Trophoblast cell (in vitro differentiated cells and primary cell): ENCODE results near the gene MAGEB3.

Experiments
- DNase-seq, 2 donors: peaks; one replicate each; pipeline ENCODE4 v3.0.0-alpha.2; 2016
- H2AFZ ChIP-seq: 2 replicates; pipeline ENCODE4 v1.6.1; 2013; ENCODE audit warnings: low read length, moderate library complexity, mild to moderate bottlenecking; ENCODE audit not compliant: insufficient read depth, poor library complexity
- H2AK5ac ChIP-seq: 2 replicates; pipeline ENCODE4 v1.6.1; 2013; ENCODE audit warnings: mild to moderate bottlenecking, low read length
- H2BK120ac ChIP-seq: 2 replicates; pipeline ENCODE4 v1.6.1; 2013; ENCODE audit warnings: low read length, mild to moderate bottlenecking, moderate library complexity; ENCODE audit not compliant: insufficient read depth, poor library complexity
- H2BK12ac ChIP-seq: 2 replicates; pipeline ENCODE4 v1.6.1; 2013; ENCODE audit warnings: mild to moderate bottlenecking, low read length, moderate library complexity
- H2BK5ac ChIP-seq: 2 replicates; pipeline ENCODE4 v1.6.1; 2013; ENCODE audit warnings: low read length, low read depth, moderate library complexity, mild to moderate bottlenecking; ENCODE audit not compliant: poor library complexity
- H3K14ac ChIP-seq: 2 replicates; pipeline ENCODE4 v1.6.1; 2013; ENCODE audit warnings: mild to moderate bottlenecking, low read length
- H3K18ac ChIP-seq: 2 replicates; pipeline ENCODE4 v1.6.1; 2013; ENCODE audit warnings: mild to moderate bottlenecking, low read length
- H3K23ac ChIP-seq: 2 replicates; pipeline ENCODE4 v1.6.1; 2013; ENCODE audit warnings: low read length
- H3K27ac ChIP-seq: 2 replicates; pipeline ENCODE4 v1.5.1; 2013; ENCODE audit warnings: low read depth, mild to moderate bottlenecking, inconsistent platforms, low read length, moderate library complexity
- H3K27me3 ChIP-seq: 2 replicates; pipeline ENCODE4 v1.6.1; 2013; ENCODE audit warnings: inconsistent platforms, mild to moderate bottlenecking, low read length, moderate library complexity; ENCODE audit not compliant: insufficient read depth
- H3K36me3 ChIP-seq, 2 experiments: 1 replicate in 1 of 2; 2 replicates in 1 of 2; pipeline ENCODE4 v1.6.1; 2013; ENCODE audit warnings: low read length in 2 of 2, mild to moderate bottlenecking in 2 of 2, moderate library complexity in 1 of 2; ENCODE audit not compliant: insufficient read depth in 2 of 2, control insufficient read depth in 1 of 2
- H3K4ac ChIP-seq: 2 replicates; pipeline ENCODE4 v1.6.1; 2013; ENCODE audit warnings: low read depth, mild to moderate bottlenecking, low read length, moderate library complexity
- H3K4me1 ChIP-seq, 2 experiments: 1 replicate in 1 of 2; 2 replicates in 1 of 2; pipeline ENCODE4 v1.6.1; 2013; ENCODE audit warnings: low read length in 2 of 2, mild to moderate bottlenecking in 2 of 2, moderate library complexity in 1 of 2; ENCODE audit not compliant: insufficient read depth in 2 of 2, control insufficient read depth in 1 of 2
- H3K4me2 ChIP-seq: 2 replicates; pipeline ENCODE4 v1.6.1; 2013; ENCODE audit warnings: inconsistent platforms, mild to moderate bottlenecking, low read length, moderate library complexity
- H3K4me3 ChIP-seq: 2 replicates; pipeline ENCODE4 v1.5.1; 2013; ENCODE audit warnings: mild to moderate bottlenecking, low read depth, low read length, inconsistent platforms
- H3K79me1 ChIP-seq: one replicate; pipeline ENCODE4 v1.6.1; 2013; ENCODE audit warnings: low read length
- H3K79me2 ChIP-seq: 2 replicates; pipeline ENCODE4 v1.6.1; 2013; ENCODE audit warnings: low read length, mild to moderate bottlenecking; ENCODE audit not compliant: control insufficient read depth, insufficient read depth, poor library complexity
- H3K9ac ChIP-seq: 2 replicates; pipeline ENCODE4 v1.6.1; 2013; ENCODE audit warnings: mild to moderate bottlenecking, low read length
- H3K9me3 ChIP-seq: 2 replicates; pipeline ENCODE4 v1.6.1; 2013; ENCODE audit warnings: low read depth, mild to moderate bottlenecking, control low read depth, inconsistent platforms, low read length; ENCODE audit not compliant: insufficient read depth
- H4K12ac ChIP-seq: 2 replicates; pipeline ENCODE4 v1.6.1; 2013; ENCODE audit warnings: low read depth, mild to moderate bottlenecking, low read length, moderate library complexity
- H4K8ac ChIP-seq: 2 replicates; pipeline ENCODE4 v1.6.1; 2013; ENCODE audit warnings: low read depth, mild to moderate bottlenecking, low read length, moderate library complexity
- H4K91ac ChIP-seq: one replicate; pipeline ENCODE4 v1.6.1; 2013; ENCODE audit warnings: low read depth, mild to moderate bottlenecking, low read length, moderate library complexity
- WGBS: extraction: QIAGEN DNeasy Blood & Tissue Kit; methylation state at CpG from one replicate; pipeline ENCODE4 v1.1.7; 2013; ENCODE audit warnings: missing lambda C conversion rate; ENCODE audit not compliant: insufficient read length, insufficient coverage; ENCODE audit errors: extremely low coverage; 5-methylcytosine and 5-hydroxymethylcytosine counted together

The MAGEB3 gene

DNA sequence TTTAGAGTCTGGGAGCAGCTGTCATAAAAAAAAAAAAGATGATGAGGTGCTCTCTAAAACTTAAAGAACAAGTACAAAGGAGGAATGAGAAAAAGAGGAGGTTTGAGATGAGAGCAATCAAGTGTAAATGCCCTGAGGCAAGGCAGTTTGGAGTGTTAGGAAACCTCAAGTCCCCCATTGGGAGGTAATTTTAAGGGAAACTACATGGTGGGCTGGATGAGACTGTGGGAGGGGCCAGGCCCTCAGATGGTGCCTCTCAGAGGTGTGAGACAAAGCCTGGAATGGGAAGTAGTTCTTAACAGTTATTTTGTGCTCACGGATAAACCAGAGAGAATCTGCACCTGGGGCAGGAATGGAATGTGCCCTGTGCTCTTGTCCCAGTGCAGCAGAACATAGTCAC is 1.9 kb upstream of the MAGEB3 start:
- no peaks in the 10 kb centered on the region for H3K4me1 ChIP-seq
- H2BK5ac ChIP-seq: no peak overlapping the region
- no peak overlapping the region for H3K27ac ChIP-seq
- no peak overlapping the region for H3K14ac ChIP-seq
- H3K36me3 ChIP-seq: no peaks in the 10 kb centered on the region
- no peak overlapping the region for H2AK5ac ChIP-seq
- no peaks in the 10 kb centered on the region for H3K79me1 ChIP-seq
- H3K79me2 ChIP-seq: no peaks in the 10 kb centered on the region
- H4K12ac ChIP-seq: no peak overlapping the region
- H4K91ac ChIP-seq: no peak overlapping the region
- H2BK12ac ChIP-seq: no peak overlapping the region
- H4K8ac ChIP-seq: no peak overlapping the region
- no peaks in the 10 kb centered on the region for H3K27me3 ChIP-seq
- no peak overlapping the region for H3K4me2 ChIP-seq
- H3K4ac ChIP-seq: no peak overlapping the region
- no peak overlapping the region for H2BK120ac ChIP-seq
- DNase-seq: no peak
- no peak overlapping the region for H3K18ac ChIP-seq
- no peak overlapping the region for H3K4me3 ChIP-seq
- H3K23ac ChIP-seq: no peak overlapping the region
- H2AFZ ChIP-seq: no peak overlapping the region
- H3K9ac ChIP-seq: no peak overlapping the region
- no peaks in the 10 kb centered on the region for H3K9me3 ChIP-seq
- WGBS: no CpG with 5 or more reads among the region's 1 CpG

DNA sequence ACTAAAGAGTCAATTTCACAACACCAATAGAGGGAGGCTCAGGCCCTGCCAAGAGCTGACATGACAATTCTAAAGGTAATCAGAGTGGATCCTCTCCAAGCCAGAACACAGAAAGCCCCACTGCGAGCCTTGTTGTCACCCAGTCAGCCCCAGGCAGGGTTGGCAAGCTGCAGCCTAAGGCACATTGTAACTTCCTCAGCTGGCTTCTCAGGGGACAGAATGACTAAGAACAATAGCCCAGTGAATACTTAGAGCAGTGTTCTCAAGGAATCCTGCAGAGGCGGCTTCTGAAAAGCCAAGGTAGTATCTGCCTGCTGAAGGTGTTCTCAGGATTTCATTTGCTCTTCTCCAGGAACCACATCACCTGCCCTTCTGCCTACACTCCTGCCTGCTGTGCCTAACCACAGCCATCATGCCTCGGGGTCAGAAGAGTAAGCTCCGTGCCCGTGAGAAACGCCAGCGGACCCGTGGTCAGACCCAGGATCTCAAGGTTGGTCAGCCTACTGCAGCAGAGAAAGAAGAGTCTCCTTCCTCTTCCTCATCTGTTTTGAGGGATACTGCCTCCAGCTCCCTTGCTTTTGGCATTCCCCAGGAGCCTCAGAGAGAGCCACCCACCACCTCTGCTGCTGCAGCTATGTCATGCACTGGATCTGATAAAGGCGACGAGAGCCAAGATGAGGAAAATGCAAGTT is 11.4 kb downstream of the MAGEB3 start, which contains the start of gene MAGEB4:
Gene MAGEB4 (plus strand): TSS at position 277 of the 692 bp plus-strand sequence. CDS start 136 bp downstream, at position 413.
- Histone ChIP-seq H3K79me1 (no peaks in the 10 kb centered on the region), H2AK5ac (no peak within 1 kb of the TSS), H4K91ac (no peak within 1 kb of the TSS), H3K36me3 (no peaks in the 10 kb centered on the region), H3K4me3 (no peak within 1 kb of the TSS), H3K9ac (no peak within 1 kb of the TSS), H3K4ac (no peak within 1 kb of the TSS), H3K27me3 (no peaks in the 10 kb centered on the region), H4K8ac (no peak within 1 kb of the TSS), H3K27ac (no peak within 1 kb of the TSS), H2BK5ac (no peak within 1 kb of the TSS), H3K4me1 (no peaks in the 10 kb centered on the region), H2BK12ac (no peak within 1 kb of the TSS), H3K9me3 (no peaks in the 10 kb centered on the region), H2AFZ (no peak within 1 kb of the TSS), H3K18ac (no peak within 1 kb of the TSS), H3K14ac (no peak within 1 kb of the TSS), H3K4me2 (no peak within 1 kb of the TSS), H3K23ac (no peak within 1 kb of the TSS), H4K12ac (no peak within 1 kb of the TSS), H2BK120ac (no peak within 1 kb of the TSS), H3K79me2 (no peaks in the 10 kb centered on the region)
- DNase-seq: no peak
- WGBS: no CpG with 5 or more reads among the region's 10 CpGs

DNA sequence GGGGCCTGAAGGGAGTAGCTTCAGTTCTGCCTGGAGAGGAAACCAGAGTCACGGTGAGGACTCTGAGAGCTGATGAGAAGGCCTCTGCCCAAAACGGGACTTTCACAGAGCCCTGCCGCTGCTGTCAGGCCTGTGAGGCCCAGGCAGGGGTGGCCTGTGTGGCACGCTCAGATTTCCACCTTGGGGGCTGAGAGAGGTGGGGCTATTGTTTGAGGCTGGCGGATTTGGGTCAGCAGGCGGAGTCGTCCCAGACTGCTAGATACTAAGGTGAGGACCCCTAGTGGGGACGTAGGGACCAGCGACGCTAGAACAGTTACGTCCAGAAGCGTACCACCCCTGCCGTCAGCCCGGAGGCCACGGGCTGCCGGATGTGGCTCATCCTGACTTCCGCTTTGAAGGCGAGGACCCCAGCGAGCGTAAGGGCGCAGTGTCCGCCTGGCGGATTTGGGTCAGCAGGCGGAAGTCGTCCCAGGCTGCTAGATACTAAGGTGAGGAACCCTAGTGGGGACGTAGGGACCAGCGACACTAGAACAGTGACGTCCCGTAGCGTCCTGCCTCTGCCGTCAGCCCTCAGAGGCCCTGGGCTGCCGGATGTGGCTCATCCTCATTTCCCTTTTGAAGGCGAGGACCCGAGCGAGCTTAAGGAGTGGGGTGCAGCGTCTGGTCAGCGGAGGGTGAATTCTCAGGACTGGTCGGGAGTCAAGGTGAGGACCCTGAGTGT is 16.5 kb downstream of the MAGEB3 start, which contains the start of gene MAGEB1:
Gene MAGEB1 (plus strand): TSS at position 378 of the 721 bp plus-strand sequence. CDS start 3,348 bp downstream, outside the sequence.
- no peaks in the 10 kb centered on the region for H3K79me1 ChIP-seq
- no peak within 1 kb of the TSS for H2AFZ ChIP-seq
- no peak within 1 kb of the TSS for H2BK5ac ChIP-seq
- H3K36me3 ChIP-seq: no peaks in the 10 kb centered on the region
- no peak within 1 kb of the TSS for H3K18ac ChIP-seq
- no peaks in the 10 kb centered on the region for H3K4me1 ChIP-seq
- no peak within 1 kb of the TSS for H2BK120ac ChIP-seq
- H3K27ac ChIP-seq: no peak within 1 kb of the TSS
- no peak within 1 kb of the TSS for H3K9ac ChIP-seq
- H3K14ac ChIP-seq: no peak within 1 kb of the TSS
- H3K4ac ChIP-seq: no peak within 1 kb of the TSS
- no peak within 1 kb of the TSS for H4K12ac ChIP-seq
- no CpG with 5 or more reads among the region's 38 CpGs for WGBS
- no peaks in the 10 kb centered on the region for H3K27me3 ChIP-seq
- H4K8ac ChIP-seq: no peak within 1 kb of the TSS
- H3K9me3 ChIP-seq: no peaks in the 10 kb centered on the region
- no peak within 1 kb of the TSS for H3K4me2 ChIP-seq
- no peak within 1 kb of the TSS for H3K4me3 ChIP-seq
- H3K79me2 ChIP-seq: no peaks in the 10 kb centered on the region
- H3K23ac ChIP-seq: no peak within 1 kb of the TSS
- DNase-seq: no peak
- H2AK5ac ChIP-seq: no peak within 1 kb of the TSS
- no peak within 1 kb of the TSS for H2BK12ac ChIP-seq
- no peak within 1 kb of the TSS for H4K91ac ChIP-seq

DNA sequence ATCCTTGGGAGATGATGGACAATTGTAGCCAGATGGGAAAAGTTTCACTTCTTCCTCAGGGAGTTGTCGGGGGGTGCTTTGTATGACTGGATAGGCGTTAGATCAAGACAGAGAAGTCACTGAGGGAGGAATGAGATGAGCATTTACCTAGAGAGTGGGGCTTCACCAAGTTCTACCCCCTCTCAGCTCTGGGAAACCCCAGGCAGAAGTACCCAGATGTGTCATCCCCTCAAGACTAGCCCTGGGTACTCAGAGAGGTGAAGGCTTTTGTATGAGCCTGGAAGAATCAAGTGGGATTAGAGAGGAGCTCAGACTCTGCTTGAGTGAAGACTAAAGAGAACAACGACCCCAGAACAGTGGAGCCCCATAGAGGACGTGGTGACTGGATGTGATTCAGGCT is 18.4 kb downstream of the MAGEB3 start:
- no peaks in the 10 kb centered on the region for H3K79me1 ChIP-seq
- no peak for DNase-seq
- H3K9me3 ChIP-seq: no peaks in the 10 kb centered on the region
- no peak overlapping the region for H3K14ac ChIP-seq
- no peak overlapping the region for H2BK120ac ChIP-seq
- no peak overlapping the region for H3K27ac ChIP-seq
- no peak overlapping the region for H2BK5ac ChIP-seq
- no peak overlapping the region for H3K23ac ChIP-seq
- H2AFZ ChIP-seq: no peak overlapping the region
- H3K9ac ChIP-seq: no peak overlapping the region
- no peak overlapping the region for H2AK5ac ChIP-seq
- H3K4me3 ChIP-seq: no peak overlapping the region
- H3K79me2 ChIP-seq: no peaks in the 10 kb centered on the region
- H3K36me3 ChIP-seq: no peaks in the 10 kb centered on the region
- H4K12ac ChIP-seq: no peak overlapping the region
- no peak overlapping the region for H2BK12ac ChIP-seq
- WGBS: no CpG with 5 or more reads among the region's 4 CpGs
- H4K8ac ChIP-seq: no peak overlapping the region
- no peak overlapping the region for H3K4me2 ChIP-seq
- no peaks in the 10 kb centered on the region for H3K4me1 ChIP-seq
- no peaks in the 10 kb centered on the region for H3K27me3 ChIP-seq
- no peak overlapping the region for H4K91ac ChIP-seq
- no peak overlapping the region for H3K4ac ChIP-seq
- H3K18ac ChIP-seq: no peak overlapping the region
